ENCODE measurements around the gene AFF1.

Gene AFF1

GRCh38 chr4:86934771-86935565, at the start of gene AFF1:
AFF1 (plus strand) TSS chr4:86935011; CDS start chr4:86948534, 13,523 bp downstream.
- peak; percentile 98 for DNase-seq

GRCh38 chr4:86890790-86891189, 44.0 kb upstream of the AFF1 start:
- no peak for DNase-seq

- DNase-seq = peak; percentile 94
These were observed 42.8 kb upstream of the AFF1 start, which contains the start of gene C4orf36 for GRCh38 chr4:86891762-86892635. C4orf36 (minus strand) TSS chr4:86892422; CDS start chr4:86891520, 902 bp downstream.

GRCh38 chr4:86892636-86892960, 42.2 kb upstream of the AFF1 start:
- DNase-seq = no peak

- DNase-seq = no peak
These were observed 41.7 kb upstream of the AFF1 start for GRCh38 chr4:86893136-86893535.

- no peak for DNase-seq
These were observed 40.4 kb upstream of the AFF1 start for GRCh38 chr4:86894455-86894854.

- DNase-seq = no peak
These were observed 38.9 kb upstream of the AFF1 start for GRCh38 chr4:86895692-86896488.

- no peak for DNase-seq
These were observed 38.2 kb upstream of the AFF1 start for GRCh38 chr4:86896596-86896995.

GRCh38 chr4:86898562-86898961, 36.2 kb upstream of the AFF1 start:
- DNase-seq = peak; percentile 56

- no peak for DNase-seq
These were observed 32.9 kb upstream of the AFF1 start for GRCh38 chr4:86901864-86902263.

- no peak for DNase-seq
These were observed 26.6 kb upstream of the AFF1 start for GRCh38 chr4:86908251-86908657.

GRCh38 chr4:86909546-86910295, 25.1 kb upstream of the AFF1 start:
- DNase-seq = no peak

- DNase-seq = no peak
These were observed 24.4 kb upstream of the AFF1 start for GRCh38 chr4:86910369-86910768.

- DNase-seq = no peak
These were observed 23.8 kb upstream of the AFF1 start for GRCh38 chr4:86910820-86911684.

GRCh38 chr4:86916392-86916791, 18.4 kb upstream of the AFF1 start:
- DNase-seq = no peak

GRCh38 chr4:86917212-86918039, 17.4 kb upstream of the AFF1 start:
- no peak for DNase-seq

- no peak for DNase-seq
These were observed 16.2 kb upstream of the AFF1 start for GRCh38 chr4:86918539-86919072.

- DNase-seq = no peak
These were observed 15.1 kb upstream of the AFF1 start for GRCh38 chr4:86919561-86920223.

GRCh38 chr4:86921608-86922252, 13.1 kb upstream of the AFF1 start:
- no peak for DNase-seq

Measured in islet precursor cell (in vitro differentiated cells).